Panc1 (cell line): Measurements from ENCODE around the gene MFSD6L.

Source experiments
- CTCF ChIP-seq: fragments of 450-650 bp; IDR thresholded peaks from 2 replicates; pipeline ENCODE4 v1.5.1; 2017; ENCODE audit warnings: mild to moderate bottlenecking
- POLR2AphosphoS5 ChIP-seq: IDR thresholded peaks from 2 replicates; pipeline ENCODE4 v1.6.1; 2012; ENCODE audit warnings: mild to moderate bottlenecking, low read depth, low read length, moderate library complexity
- TF ChIP-seq, protein P1 (sequence below), 2 experiments: IDR thresholded peaks; 2 replicates each; pipeline ENCODE4 v1.6.1; 2011 to 2012; ENCODE audit warnings: low read depth in 2 of 2, control low read depth in 1 of 2, low read length in 1 of 2, mild to moderate bottlenecking in 1 of 2, moderate library complexity in 1 of 2; ENCODE audit not compliant: insufficient read depth in 1 of 2

- TF ChIP-seq CTCF (no peak), POLR2AphosphoS5 (no peak)
- TF ChIP-seq, protein P1, sequence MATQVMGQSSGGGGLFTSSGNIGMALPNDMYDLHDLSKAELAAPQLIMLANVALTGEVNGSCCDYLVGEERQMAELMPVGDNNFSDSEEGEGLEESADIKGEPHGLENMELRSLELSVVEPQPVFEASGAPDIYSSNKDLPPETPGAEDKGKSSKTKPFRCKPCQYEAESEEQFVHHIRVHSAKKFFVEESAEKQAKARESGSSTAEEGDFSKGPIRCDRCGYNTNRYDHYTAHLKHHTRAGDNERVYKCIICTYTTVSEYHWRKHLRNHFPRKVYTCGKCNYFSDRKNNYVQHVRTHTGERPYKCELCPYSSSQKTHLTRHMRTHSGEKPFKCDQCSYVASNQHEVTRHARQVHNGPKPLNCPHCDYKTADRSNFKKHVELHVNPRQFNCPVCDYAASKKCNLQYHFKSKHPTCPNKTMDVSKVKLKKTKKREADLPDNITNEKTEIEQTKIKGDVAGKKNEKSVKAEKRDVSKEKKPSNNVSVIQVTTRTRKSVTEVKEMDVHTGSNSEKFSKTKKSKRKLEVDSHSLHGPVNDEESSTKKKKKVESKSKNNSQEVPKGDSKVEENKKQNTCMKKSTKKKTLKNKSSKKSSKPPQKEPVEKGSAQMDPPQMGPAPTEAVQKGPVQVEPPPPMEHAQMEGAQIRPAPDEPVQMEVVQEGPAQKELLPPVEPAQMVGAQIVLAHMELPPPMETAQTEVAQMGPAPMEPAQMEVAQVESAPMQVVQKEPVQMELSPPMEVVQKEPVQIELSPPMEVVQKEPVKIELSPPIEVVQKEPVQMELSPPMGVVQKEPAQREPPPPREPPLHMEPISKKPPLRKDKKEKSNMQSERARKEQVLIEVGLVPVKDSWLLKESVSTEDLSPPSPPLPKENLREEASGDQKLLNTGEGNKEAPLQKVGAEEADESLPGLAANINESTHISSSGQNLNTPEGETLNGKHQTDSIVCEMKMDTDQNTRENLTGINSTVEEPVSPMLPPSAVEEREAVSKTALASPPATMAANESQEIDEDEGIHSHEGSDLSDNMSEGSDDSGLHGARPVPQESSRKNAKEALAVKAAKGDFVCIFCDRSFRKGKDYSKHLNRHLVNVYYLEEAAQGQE (IDR thresholded peaks at IDR 0.05; ENCODE audit: insufficient read depth in 1 of 2, low read depth in 2 of 2, low read length in 1 of 2), result no peak
Measured at GRCh38 chr17:8794636-8795035, 4.5 kb downstream of the MFSD6L start.
